Hindlimb muscle (tissue), 1 donor: Measurements from ENCODE around the gene IL4. TPM values are rescaled to one million over a fixed set of nuclear protein-coding genes. Genes with fewer than 3 reads are reported as not detected.
"Not testable (repeated sequence)": the region's sequence is repeated elsewhere in the genome, so short reads cannot be mapped to it uniquely, and the experiment has no call there.

Experiments used
- DNase-seq: peaks from one replicate; pipeline ENCODE4 v3.0.0-alpha.2; 2013
- polyA plus RNA-seq: library from polyadenylated mRNA; unstranded; fragments of 120-200 nt; gene quantifications from one replicate; pipeline ENCODE4 v1.2.1, GENCODE V29; 2013; ENCODE audit not compliant: insufficient read length

The IL4 gene
- polyA plus RNA-seq, 1 donor = not detected

DNA sequence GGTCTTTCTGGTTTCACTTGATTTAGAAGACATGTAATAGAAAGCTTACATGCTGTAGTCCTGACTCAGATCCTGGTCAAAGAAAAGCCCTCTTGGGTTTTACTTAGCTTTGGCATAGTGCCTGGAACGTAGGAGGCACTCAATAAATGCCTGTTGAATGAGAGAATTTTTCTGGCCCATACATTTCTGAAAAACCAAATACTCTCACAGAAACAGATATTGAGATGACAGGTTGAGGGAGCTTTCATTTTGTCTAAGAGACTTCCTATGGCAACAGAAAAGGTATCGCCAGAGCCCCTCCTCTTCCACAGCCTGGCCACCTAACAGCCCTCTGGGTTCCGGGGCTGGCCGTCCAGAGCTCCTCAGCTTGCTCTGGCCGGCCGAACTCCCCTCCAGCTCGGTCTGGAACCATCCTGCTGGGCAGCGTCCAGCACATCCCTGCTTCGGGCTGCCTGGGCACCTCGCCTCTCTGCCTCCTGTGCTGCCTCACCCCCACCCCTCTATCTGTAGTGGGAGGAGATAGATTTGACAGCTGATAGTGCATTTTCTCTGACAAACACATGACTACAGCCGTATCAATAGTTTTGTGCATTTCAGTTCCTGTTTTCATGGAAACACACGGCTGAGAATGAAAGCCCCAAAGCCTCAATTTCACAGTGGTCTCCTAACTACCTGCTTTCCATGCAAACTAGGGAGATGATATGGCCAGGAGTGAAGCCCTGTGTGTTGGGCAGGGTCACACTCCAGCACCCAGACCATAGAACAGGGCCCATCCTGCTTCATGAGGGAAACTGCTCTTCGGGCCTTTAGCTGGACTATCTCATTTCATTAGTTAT lies 1.1 kb downstream of the IL4 start:
- no peak for DNase-seq

- no peak for DNase-seq
Measured at GRCh38 chr5:132675936-132676689, 2.3 kb downstream of the IL4 start.

DNA sequence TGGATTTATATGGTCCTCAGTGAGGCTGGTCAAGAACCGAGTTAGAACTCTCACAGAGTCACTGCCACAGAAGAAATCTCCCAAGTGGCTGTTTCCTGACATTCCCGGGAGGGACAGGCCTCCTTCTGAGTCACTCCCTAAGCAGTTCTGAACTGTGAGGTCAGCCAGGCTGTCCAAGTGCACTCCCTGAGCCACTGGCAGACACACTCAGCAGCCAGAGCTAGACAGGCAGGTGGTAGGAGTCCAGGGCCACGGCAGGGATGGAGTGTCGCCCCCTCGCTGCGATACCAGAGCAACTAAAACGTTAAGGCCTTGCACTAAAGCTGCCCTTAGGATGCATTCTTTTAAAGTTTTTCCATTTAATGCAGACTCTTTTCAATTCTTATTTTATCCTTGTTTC lies 3.4 kb downstream of the IL4 start:
- DNase-seq = no peak

DNA sequence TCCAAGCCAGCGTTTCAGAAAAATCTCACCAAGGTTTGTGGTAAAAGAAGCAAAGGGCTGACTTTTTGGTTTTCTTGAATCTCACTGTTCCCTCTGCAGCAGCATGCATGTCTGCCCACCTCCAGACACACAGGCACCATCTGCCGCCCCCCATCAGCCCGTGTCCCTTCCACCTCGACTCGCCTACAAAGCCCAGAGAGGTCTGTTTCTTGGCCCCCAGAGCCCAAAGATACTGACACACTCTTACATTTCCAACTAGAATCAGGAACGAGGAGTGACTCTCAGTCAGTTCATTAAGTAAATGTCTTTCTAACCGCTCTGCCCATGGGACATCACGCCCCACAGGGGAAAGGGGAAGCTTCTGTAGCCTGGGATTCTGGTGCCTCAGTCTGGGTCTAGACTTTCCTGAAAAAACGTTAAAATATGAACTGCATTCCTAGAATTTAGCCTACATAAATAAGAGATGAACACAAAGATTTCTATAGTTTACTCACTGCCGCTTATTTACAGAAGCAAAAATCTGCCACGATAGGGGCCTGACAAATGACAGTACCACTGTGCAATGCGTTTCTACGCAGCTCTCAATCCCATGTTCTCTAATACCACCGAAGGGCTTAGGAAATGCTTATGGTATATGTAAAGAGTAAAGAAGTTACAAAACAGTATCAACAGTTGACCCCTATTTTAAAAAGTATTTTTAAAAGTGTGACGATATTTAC lies 4.1 kb downstream of the IL4 start:
- DNase-seq = no peak

- no peak for DNase-seq
Measured at GRCh38 chr5:132678735-132679134, 4.9 kb downstream of the IL4 start.

DNA sequence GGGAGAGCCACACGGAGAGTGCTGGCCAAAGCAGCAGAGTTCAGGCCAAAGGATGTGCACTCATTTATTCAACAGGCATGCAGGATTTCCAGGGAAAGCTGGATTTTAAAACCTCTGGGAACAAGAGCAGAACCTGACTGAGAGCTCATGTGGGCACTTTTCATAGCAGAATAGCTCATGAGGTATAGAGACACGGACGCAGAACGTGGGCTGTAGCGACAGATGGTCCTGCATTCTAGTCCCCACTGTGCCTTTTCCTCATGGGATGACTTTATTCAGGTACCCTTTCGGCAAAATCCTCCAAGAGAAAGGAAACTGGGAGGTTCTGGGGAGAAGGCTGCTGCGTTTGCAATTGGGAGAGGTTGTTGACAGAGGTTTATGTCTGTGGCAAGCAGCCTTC lies 5.4 kb downstream of the IL4 start:
- no peak for DNase-seq

DNA sequence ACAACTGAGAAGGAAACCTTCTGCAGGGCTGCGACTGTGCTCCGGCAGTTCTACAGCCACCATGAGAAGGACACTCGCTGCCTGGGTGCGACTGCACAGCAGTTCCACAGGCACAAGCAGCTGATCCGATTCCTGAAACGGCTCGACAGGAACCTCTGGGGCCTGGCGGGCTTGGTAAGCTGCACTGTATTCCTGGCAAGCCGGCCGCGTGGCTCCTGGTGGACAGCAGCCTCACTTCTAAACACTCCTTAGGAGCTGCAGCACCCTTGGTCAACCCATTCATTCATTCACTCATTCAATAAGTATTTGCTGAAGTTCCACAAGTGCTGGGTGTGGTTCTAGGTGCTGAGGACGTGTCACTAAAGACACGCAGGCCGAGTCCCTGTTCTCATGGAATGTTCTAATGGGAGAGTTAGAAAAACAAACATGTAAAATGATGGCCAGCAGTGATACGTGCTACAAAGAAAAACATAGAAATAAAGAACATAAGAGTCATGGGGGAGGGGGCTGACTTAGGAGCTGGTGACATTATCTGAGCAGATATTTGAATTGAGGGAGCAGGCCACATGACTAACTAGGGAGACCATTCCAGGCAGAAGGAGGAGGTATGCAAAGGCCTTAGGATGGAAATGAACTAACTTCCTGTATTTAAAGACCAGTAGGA lies 6.1 kb downstream of the IL4 start:
- DNase-seq = no peak

DNA sequence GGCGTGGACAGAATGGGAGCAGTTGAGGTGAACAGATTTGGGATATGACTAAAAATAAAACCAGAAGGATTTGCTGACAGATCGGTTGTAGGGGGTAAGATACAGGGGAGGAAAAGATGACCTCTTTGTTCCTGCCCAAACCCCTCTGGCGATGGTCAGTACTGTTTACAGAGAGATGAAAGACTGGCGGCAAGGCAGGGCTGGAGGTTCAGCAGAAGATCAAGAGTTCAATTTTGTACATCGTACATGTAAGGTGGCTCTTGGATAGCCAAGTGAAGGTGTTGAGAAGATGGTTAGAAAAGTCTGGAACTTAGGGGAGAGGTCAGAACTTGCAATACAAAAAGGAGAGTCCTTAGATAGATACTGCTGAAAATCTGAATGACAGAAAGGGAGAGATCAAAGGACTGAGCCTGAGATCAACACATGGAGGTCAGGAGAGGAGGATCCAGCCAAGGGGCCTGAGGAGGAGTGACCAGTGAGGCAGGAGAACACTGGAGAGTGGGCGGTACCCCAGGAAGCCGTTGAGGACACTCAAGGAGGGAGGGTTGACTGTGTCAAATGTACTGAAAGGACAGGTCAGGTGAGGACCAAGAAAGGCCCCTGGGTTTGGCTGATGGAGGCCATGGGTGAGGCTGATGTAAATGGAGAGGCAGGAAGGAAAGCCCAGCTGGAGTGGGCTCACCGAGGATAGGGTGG lies 7.1 kb downstream of the IL4 start:
- no peak for DNase-seq

DNA sequence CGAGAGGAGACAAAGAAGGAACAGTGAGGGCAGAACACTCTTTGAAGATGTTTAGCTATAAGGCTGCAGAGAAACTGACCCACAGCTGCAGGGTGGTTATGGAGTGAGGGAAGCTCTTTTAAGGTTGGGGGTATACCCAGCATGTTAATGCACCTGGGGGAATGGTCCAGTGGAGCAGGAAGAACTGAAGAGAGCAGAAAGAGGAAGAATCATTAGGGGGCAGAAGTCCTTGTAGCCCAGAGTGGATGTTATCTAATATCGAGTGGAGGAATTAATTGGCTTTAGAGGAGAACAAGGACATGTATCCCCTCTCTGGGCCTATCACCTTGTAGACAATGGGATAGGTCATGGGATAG lies 7.7 kb downstream of the IL4 start:
- no peak for DNase-seq

- DNase-seq = no peak
Measured at GRCh38 chr5:132681983-132682382, 8.2 kb downstream of the IL4 start.

DNA sequence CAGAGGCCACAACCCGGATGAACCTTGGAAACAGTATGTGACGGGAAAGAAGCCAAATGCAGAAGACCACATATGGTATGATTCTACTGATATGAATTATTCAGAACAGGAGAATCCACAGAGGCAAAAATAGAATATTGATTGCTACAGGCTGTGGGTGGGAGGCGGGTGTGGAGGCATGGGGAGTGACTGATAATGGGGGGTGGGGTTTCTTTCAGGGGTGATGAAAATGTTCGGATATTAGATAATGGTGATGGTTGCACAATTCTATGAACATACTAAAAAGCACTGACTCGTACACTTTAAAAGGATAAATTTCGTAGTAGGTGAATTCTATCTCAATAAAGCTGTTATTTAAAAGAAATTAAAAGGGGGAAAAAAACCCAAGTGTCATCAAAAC lies 10.7 kb downstream of the IL4 start:
- no peak for DNase-seq

GRCh38 chr5:132684922-132685720 lies 11.3 kb downstream of the IL4 start:
- DNase-seq = no peak

- DNase-seq = no peak
Measured at GRCh38 chr5:132686193-132686592, 12.4 kb downstream of the IL4 start.

GRCh38 chr5:132687995-132688394 lies 14.2 kb downstream of the IL4 start:
- DNase-seq = no peak

GRCh38 chr5:132688536-132689339 lies 14.9 kb downstream of the IL4 start:
- DNase-seq = no peak

DNA sequence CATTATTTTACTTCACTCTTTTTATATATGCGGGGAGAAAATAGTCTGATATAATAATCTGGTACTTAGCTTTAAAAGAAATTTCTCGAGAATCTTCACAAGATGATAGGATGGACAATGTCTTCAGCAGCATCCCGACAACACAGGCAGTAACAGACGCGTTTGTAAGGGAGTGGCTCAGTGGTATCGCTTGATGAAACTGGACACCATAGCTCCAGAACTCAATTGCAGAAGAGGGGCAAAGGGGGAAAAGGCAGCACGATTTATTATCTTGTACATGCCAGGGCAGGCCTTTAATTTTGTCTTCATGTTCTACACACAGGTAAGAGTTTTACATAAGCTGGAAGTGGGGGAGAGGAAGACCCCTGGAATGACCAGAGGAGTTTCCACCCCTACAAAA lies 15.7 kb downstream of the IL4 start:
- DNase-seq = no peak

- DNase-seq = no peak
Measured at GRCh38 chr5:132690156-132690555, 16.4 kb downstream of the IL4 start.

DNA sequence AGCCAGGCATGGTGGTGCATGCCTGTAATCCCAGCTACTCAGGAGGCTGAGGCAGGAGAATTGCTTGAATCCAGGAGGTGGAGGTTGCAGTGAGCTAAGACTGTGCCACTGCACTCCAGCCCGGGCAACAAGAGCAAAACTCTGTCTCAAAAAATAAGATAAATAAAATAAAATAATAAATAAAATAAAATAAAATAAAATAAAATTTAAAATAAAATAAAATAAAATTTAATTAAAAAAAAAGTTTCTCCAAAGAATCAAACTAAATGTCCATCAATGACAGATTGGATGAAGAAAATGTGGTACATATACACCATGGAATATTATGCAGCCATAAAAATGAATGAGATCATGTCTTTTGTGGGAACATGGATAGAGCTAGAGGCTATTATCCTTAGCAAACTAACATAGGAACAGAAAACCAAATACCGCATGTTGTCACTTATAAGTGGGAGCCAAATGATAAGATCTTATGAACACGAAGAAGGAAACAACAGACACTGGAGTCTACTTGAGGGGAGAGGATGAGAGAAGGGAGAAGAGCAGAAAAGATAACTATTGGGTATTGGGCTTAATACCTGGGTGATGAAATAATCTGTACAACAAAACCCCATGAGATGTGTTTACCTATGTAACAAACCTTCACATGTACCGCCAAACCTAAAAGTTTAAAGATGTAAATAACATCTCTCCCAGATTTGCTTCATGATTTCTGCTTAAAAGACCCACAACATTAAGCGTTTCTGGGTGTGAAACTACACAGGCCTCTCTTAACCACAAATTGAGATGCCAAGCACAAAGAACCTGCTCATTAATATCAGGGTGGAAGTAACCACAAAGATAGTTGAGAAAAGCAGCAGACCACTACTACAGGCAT lies 18.2 kb downstream of the IL4 start:
- DNase-seq = not testable (repeated sequence)

GRCh38 chr5:132692632-132692967 lies 18.8 kb downstream of the IL4 start:
- DNase-seq = no peak

DNA sequence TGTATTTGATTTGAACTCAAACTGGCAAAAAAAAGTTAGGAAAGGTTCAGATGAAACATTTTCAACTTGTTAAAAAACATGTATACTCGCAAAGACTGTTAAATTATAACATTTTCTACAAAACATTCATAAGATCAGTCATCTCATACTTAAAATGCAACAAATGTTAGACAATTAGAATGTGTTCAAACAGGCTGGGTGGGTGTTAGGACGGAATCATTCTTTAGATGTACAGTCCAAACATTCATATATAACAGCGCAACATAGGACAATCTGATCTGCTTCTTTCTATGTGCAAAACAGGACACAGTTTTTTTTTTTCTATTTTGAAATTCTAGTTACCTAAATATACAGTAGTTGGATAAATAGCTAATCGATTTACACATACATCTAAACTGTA lies 22.2 kb downstream of the IL4 start:
- DNase-seq = no peak
